ENCODE results near the gene ZEB2.

GRCh38 chr2:144515099-144515695, 4.7 kb downstream of the ZEB2 start:
- TF ChIP-seq CTCF (IDR thresholded peaks at IDR 0.05), result no peak
- TF ChIP-seq POLR2A (IDR thresholded peaks at IDR 0.05), result no peak

All from adrenal gland (tissue), 5 donors.